Body of pancreas (tissue), 4 donors: ENCODE results near the gene ELL3.

Source experiments
- CTCF ChIP-seq, 7 experiments: fragments of 450-650 bp in 4 of 7; fragments of 200-600 bp in 3 of 7; sonication (generic) in 3 of 7; IDR thresholded peaks; one replicate each; pipeline ENCODE4 v1.5.1; 2016 to 2019; ENCODE audit warnings: antibody characterized with exemption in 7 of 7
- POLR2A ChIP-seq, 3 donors: fragments of 450-650 bp; IDR thresholded peaks; one replicate each; pipeline ENCODE4 v1.6.1; 2016; ENCODE audit warnings: antibody characterized with exemption in 3 of 3, mild to moderate bottlenecking in 2 of 3

DNA sequence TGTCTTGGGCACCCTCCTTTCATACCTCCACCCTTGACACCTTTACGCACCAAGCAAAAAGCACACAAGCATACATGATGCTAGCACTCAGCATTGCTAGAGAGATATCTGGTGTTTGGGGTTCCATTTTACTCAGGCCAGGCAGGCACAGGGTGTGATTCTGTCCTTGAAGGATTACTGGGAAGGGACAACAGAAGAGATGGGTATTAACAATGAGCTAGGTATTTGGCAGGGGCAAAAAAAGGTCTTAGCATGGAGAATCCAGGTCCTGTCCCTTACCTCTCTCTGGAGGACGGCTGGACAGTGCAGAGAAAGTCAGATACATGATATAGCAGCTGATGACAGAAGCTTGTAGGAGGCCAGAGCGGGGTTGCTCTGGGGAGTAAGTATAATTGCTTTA lies 19.8 kb upstream of the ELL3 start:
- TF ChIP-seq CTCF (IDR thresholded peaks at IDR 0.05) (no peak), POLR2A (IDR thresholded peaks at IDR 0.05) (no peak)
